IPS-18c (cell line): Measurements from ENCODE around the gene ZP1.
"Not testable (repeated sequence)": the region's sequence is repeated elsewhere in the genome, so short reads cannot be mapped to it uniquely, and the experiment has no call there.

Experiments
- H3K4me3 ChIP-seq: 2 replicates; pipeline ENCODE4 v1.7.0; 2013; ENCODE audit warnings: low read depth, mild to moderate bottlenecking, low read length, moderate library complexity; ENCODE audit not compliant: insufficient read depth
- H3K9me3 ChIP-seq: one replicate; pipeline ENCODE4 v1.6.1; 2013; ENCODE audit warnings: mild to moderate bottlenecking, low read length, moderate library complexity; ENCODE audit not compliant: control insufficient read depth, insufficient read depth

The ZP1 gene

GRCh38 chr11:60890696-60891095, 23.4 kb downstream of the ZP1 start:
- H3K9me3 ChIP-seq: no peaks in the 10 kb centered on the region
- no peak overlapping the region for H3K4me3 ChIP-seq

GRCh38 chr11:60891103-60891741, 23.9 kb downstream of the ZP1 start:
- Histone ChIP-seq H3K9me3 (no peaks in the 10 kb centered on the region), H3K4me3 (no peak overlapping the region)

- Histone ChIP-seq H3K4me3 (no peak overlapping the region), H3K9me3 (no peaks in the 10 kb centered on the region)
These were observed 28.3 kb downstream of the ZP1 start for GRCh38 chr11:60895687-60896086.

DNA sequence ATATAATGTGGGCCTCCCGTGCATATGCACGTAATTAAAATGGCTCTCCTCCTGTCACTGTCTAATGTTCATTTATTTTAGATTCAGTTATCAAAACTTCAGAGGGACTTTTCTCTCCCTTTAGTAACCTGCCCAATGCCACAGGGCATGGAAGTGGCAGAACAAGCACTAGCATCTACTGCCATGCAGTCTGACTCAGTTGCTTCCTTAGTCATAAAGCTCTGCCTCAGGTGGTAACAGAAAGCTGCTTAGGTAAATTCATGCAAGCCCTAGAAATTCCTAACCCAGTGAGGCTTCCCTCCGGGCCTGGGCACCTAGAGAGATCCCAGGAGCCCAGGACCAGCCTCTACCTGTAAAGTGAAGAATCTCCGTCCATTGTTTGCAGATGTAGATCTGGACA, 30.2 kb downstream of the ZP1 start:
- Histone ChIP-seq H3K9me3 (no peaks in the 10 kb centered on the region), H3K4me3 (no peak overlapping the region)

GRCh38 chr11:60899046-60899936, 31.9 kb downstream of the ZP1 start:
- Histone ChIP-seq H3K4me3 (no peak overlapping the region), H3K9me3 (no peaks in the 10 kb centered on the region)

DNA sequence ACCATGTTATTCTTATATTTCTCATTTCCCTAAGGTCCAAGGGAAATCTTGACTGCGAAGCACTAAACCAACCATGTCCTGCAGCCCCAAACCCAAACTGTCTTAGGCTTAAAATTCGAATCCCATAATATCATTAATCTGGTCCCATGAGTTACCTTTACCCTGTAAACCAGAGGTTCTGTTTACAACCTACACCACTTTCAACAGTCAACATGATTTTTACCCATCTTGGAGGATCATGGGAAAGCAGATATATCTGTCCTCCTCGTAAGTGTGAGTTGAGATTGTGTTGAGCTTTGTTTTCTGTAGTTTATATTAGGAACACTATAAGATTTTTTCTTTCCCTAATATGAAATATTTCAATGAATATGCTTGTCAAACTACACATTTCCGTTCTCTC, 32.6 kb downstream of the ZP1 start:
- Histone ChIP-seq H3K4me3 (no peak overlapping the region), H3K9me3 (no peaks in the 10 kb centered on the region)

DNA sequence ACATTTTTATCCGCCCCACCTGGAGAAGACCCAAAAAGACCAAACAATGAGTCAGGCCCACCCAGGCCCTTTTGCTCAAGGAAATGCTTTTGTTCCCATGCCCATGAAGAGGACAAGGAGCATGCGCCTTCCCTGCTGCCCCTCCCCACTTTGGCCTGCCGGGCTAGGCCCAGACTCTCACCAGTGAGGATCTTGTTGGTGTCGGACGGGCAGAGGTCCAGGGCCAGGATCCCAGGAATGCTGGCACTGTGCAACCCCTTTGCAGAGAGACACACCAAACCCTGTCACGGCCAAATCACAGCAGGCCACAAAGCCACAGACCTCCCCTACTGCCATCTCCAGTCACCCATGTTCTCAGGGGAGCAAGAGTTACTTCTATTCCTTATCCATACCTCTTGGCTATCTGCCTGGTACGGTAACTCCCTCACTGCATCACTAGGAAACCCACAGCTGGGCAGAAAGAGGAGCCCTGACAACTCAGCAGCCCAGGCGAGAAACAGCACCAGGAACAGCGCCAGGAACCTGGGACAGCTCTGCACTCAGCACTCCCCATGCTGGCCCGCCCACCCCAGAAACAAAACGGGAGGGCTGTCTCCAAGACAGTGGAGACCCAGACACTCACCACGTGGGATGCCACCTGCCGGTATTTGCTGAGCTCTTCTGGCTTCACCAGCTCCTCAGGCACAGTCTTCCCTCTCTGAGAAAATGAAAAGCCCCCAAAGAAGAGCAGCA, 33.5 kb downstream of the ZP1 start:
- no peak overlapping the region for H3K4me3 ChIP-seq
- no peaks in the 10 kb centered on the region for H3K9me3 ChIP-seq

DNA sequence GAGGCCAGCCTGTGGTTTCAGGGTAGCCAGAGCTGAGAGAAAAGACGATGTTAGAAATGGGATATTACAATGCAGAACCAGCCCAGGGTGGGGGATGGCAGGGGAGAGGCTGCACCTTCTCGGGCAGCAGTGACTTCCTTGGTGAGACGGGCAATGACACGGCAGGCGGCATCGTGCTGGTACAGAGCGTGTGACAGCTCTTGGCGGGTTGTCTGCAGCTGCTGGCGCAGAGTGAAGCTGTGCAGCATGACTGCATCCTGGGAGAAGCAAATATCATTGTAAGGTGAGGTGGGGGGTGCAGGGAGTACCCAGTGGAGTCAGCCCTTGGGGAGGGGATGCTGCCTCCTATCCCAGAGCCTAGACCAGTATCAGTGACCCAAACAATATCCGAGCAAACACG, 35.3 kb downstream of the ZP1 start:
- Histone ChIP-seq H3K4me3 (no peak overlapping the region), H3K9me3 (no peaks in the 10 kb centered on the region)

DNA sequence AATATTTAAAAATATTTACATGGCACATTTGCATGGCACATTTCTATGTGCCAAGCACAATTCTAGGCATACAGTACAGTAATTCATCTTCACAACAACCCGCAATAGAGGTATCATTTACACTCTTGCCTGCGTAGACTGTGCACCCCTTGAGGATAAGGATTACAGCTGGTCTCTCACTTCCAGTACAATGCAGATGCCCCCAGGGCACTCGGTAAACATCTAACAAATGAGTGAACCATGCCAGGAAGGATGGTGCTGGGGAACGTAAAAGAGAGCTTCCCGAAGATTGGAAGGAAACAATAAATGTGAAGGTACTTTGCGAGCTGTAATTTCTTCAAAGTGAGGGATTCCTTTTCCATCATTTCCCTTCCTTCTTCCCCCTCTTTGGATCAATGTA, 37.7 kb downstream of the ZP1 start:
- H3K4me3 ChIP-seq: peak overlapping the region; percentile 88
- H3K9me3 ChIP-seq: no peaks in the 10 kb centered on the region

GRCh38 chr11:60905551-60906113, 38.3 kb downstream of the ZP1 start:
- Histone ChIP-seq H3K9me3 (no peaks in the 10 kb centered on the region), H3K4me3 (peak overlapping the region; percentile 88)

DNA sequence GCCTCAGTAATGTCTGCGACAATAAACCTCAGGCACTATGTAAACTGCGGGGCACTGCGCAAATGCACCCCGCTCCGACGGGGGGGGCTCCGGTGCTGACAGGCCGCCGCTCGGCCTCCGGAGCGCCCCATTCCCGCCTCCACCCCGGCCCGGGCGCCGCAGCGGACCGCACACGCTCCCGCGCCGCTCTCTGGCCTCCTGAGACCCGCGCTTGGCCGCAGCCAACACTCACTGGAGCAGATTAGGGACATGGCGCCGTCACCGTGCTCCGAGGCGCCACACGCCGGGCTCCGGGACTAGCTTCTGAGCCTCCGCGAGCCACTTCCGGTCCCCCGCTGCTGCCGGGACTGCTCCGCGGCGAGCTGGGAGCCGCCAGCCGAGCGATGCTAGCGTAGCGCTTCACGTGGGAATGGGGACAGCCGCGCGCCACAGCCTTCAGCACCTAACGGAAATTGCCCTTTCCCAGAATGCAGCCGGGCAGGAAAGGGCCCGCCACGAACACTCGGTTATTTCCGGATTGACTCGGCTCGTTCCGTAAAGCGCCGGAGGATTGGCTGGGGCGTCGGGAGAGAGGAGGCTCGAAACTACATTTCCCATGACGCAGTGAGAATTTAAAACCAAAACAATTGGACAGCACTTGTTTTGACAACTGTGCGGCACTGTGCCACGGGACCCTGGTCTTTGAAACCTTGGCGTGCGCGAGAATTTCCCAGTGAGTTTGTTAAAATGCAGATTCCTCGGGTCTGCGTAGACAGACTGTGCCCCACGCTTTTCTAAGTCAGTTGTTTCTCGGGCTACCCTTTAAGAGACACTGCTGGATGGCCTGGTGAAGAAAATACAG, 39.0 kb downstream of the ZP1 start, which contains the start of gene PRPF19:
Gene PRPF19, minus strand, starts transcription at position 454 of the 841 bp plus-strand sequence. Its CDS starts 203 bp downstream, at position 251.
- H3K9me3 ChIP-seq: no peaks in the 10 kb centered on the region

GRCh38 chr11:60908803-60909202, 41.5 kb downstream of the ZP1 start:
- Histone ChIP-seq H3K4me3 (no peak overlapping the region), H3K9me3 (no peaks in the 10 kb centered on the region)

More for the DNA sequence above, 39.0 kb downstream of the ZP1 start, which contains the start of gene PRPF19:
- peak within 1 kb of the TSS; percentile 88 for H3K4me3 ChIP-seq

- H3K4me3 ChIP-seq, H3K9me3 ChIP-seq: not testable (repeated sequence)
These were observed 42.4 kb downstream of the ZP1 start for GRCh38 chr11:60909680-60910280.

GRCh38 chr11:60910281-60910687, 42.9 kb downstream of the ZP1 start:
- Histone ChIP-seq H3K4me3 (no peak overlapping the region), H3K9me3 (no peaks in the 10 kb centered on the region)

- H3K4me3 ChIP-seq: no peak overlapping the region
- H3K9me3 ChIP-seq: no peaks in the 10 kb centered on the region
These were observed 43.5 kb downstream of the ZP1 start for GRCh38 chr11:60910711-60911380.
